Tibial artery (tissue), 4 donors: ENCODE results near the gene BAHD1.

Source experiments
- DNase-seq, 2 donors: peaks; one replicate each; pipeline ENCODE4 v3.0.0-alpha.2; 2019
- H3K27ac ChIP-seq, 2 donors: fragments of 200-600 bp; sonication (generic) in 1 of 2; 1 replicate in 1 of 2; 2 replicates in 1 of 2; pipeline ENCODE4 v1.5.1; 2018 to 2019; ENCODE audit warnings: mild to moderate bottlenecking in 1 of 2
- H3K27me3 ChIP-seq, 2 donors: fragments of 200-600 bp; sonication (generic) in 1 of 2; one replicate each; pipeline versions ENCODE4 v1.5.1 to v1.6.0; 2016 to 2019
- H3K36me3 ChIP-seq, 3 donors: fragments of 200-600 bp; sonication (generic) in 2 of 3; one replicate each; pipeline ENCODE4 v1.5.1; 2016 to 2019; ENCODE audit warnings: mild to moderate bottlenecking in 2 of 3
- H3K4me1 ChIP-seq, 4 donors: fragments of 200-600 bp; sonication (generic) in 2 of 4; 1 replicate in 3 of 4; 2 replicates in 1 of 4; pipeline ENCODE4 v1.5.1; 2016 to 2019
- H3K4me3 ChIP-seq, 2 donors: fragments of 200-600 bp; sonication (generic) in 1 of 2; 1 replicate in 1 of 2; 2 replicates in 1 of 2; pipeline ENCODE4 v1.5.1; 2018 to 2019; ENCODE audit warnings: mild to moderate bottlenecking in 2 of 2
- H3K9me3 ChIP-seq, 3 donors: fragments of 200-600 bp; sonication (generic) in 1 of 3; one replicate each; pipeline ENCODE4 v1.5.1; 2016 to 2019
- intact Hi-C: fragments of 100-400 bp; cut with DNase I; formaldehyde crosslinking; loops from one replicate; pipeline ENCODE4 v1.15.0; 2023; ENCODE audit warnings: low total_unique reads
- TF ChIP-seq, protein P1 (sequence below), 2 experiments: fragments of 200-600 bp in 1 of 2; fragments of 450-650 bp in 1 of 2; IDR thresholded peaks; one replicate each; pipeline ENCODE4 v1.5.1; 2017 to 2019; ENCODE audit warnings: antibody characterized with exemption in 2 of 2, mild to moderate bottlenecking in 1 of 2, moderate library complexity in 1 of 2

The BAHD1 gene

DNA sequence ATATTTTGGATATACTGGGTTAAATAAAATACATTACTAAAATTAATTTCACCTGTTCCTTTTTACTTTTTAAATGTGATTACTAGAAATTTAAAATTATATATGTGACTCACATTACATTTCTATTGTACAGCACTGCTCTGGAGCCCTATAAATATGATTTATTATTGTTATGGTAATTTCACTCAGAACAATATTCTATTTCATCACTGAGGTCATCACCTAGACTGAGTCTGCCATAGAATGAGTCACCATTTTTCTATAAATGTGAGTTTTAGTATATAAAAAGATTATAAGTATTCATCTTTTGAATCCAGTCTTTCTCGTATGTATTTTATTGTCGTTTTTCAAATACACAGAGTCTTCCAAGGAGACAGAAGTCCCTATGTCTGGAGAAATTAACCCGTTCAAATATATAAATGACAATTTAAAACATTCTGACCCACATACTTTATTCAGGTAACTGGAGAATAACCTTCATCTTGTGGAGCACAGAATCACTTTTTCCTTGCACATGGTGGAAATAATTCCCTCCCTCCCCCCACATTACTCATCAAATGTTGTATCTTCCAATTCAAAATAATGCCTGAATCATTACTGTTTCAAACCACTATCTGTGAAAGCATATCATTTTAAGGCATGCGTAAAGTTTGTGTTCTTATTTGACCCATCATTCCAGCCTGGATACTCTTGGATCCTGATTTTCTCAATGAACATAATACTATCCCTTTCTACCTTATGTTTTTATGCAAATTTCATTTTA is 60.0 kb downstream of the BAHD1 start:
- TF ChIP-seq, protein P1, sequence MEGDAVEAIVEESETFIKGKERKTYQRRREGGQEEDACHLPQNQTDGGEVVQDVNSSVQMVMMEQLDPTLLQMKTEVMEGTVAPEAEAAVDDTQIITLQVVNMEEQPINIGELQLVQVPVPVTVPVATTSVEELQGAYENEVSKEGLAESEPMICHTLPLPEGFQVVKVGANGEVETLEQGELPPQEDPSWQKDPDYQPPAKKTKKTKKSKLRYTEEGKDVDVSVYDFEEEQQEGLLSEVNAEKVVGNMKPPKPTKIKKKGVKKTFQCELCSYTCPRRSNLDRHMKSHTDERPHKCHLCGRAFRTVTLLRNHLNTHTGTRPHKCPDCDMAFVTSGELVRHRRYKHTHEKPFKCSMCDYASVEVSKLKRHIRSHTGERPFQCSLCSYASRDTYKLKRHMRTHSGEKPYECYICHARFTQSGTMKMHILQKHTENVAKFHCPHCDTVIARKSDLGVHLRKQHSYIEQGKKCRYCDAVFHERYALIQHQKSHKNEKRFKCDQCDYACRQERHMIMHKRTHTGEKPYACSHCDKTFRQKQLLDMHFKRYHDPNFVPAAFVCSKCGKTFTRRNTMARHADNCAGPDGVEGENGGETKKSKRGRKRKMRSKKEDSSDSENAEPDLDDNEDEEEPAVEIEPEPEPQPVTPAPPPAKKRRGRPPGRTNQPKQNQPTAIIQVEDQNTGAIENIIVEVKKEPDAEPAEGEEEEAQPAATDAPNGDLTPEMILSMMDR (IDR thresholded peaks at IDR 0.05) = no peak
- H3K27ac ChIP-seq = no peak overlapping the region
- intact Hi-C loops = loop anchor here (10.0 kb wide), 1 partner anchor 56 kb away; the partner anchor contains the start of gene BAHD1
- H3K4me3 ChIP-seq = no peak overlapping the region
- H3K9me3 ChIP-seq = no peaks in the 10 kb centered on the region
- H3K4me1 ChIP-seq = no peaks in the 10 kb centered on the region
- H3K27me3 ChIP-seq = peaks cover 0 to 13% of the 10 kb centered on the region in 2 donors
- DNase-seq = no peak
- H3K36me3 ChIP-seq = no peaks in the 10 kb centered on the region

DNA sequence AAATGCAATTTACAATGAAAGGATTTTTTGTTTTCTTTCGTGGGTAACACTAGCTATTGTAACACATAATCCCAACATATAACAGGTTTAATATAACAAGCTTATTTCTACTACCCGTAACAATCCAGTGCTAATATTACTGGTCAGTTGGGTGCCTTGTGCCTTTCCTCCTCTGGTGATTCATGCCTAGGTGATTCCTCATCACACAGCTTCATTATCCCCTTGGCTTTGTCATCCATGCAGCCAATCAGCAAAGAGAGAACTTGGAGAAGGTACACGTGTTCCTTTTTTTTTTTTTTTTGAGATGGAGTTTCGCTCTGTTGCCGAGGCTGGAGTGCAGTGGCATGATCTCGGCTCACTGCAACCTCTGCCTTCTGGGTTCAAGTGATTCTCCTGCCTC is 60.7 kb downstream of the BAHD1 start:
- no peak overlapping the region for H3K27ac ChIP-seq
- no peaks in the 10 kb centered on the region for H3K4me1 ChIP-seq
- H3K9me3 ChIP-seq = no peaks in the 10 kb centered on the region
- H3K27me3 ChIP-seq = peaks cover 0 to 13% of the 10 kb centered on the region in 2 donors
- TF ChIP-seq, protein P1 (IDR thresholded peaks at IDR 0.05) = no peak
- H3K36me3 ChIP-seq = no peaks in the 10 kb centered on the region
- DNase-seq = no peak
- no peak overlapping the region for H3K4me3 ChIP-seq
- intact Hi-C loops = loop anchor here (10.0 kb wide), 1 partner anchor 57 kb away; the partner anchor contains the start of gene BAHD1

DNA sequence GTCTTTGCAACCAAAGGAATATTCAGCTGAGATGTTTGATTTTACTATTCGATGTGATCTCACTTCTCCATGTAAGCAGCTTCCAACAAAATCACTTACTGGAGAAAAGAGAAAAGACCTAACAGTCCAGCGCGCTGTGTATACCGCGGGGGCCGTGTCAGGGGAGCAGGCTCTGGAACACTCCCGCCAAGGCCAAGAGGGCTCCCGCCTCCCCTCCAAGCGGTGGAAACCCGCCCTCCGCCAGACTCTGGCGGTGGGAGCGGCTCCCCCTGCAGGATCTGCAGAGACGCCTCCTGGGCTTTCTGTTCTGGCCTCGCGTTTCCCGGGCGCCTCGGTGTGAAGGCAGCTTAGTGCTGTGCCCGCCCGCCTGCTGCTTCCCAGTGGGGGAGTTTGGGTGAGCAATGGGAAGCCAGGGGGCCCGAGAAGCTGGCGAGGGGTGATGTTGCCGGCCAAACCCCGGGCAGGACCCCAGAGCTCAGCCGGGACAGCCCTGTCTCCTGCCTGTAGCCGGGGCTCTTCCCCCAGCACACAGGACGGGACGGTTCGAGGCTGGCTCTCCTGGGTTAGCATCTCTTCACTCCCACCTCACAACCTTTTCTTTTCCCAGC is 66.3 kb downstream of the BAHD1 start:
- H3K4me3 ChIP-seq = peak overlapping the region; percentile 22 to 46
- H3K9me3 ChIP-seq = no peaks in the 10 kb centered on the region
- TF ChIP-seq, protein P1 (IDR thresholded peaks at IDR 0.05) = peak; percentile 47 to 58
- H3K27me3 ChIP-seq = peaks cover 0 to 5% of the 10 kb centered on the region in 2 donors
- no peak overlapping the region for H3K27ac ChIP-seq
- no peaks in the 10 kb centered on the region for H3K36me3 ChIP-seq
- peaks cover 0 to 24% (median 13%) of the 10 kb centered on the region in 4 donors for H3K4me1 ChIP-seq
- intact Hi-C loops = loop anchor here (10.0 kb wide), 1 partner anchor 62 kb away; the partner anchor contains the start of gene BAHD1
- DNase-seq = peak; percentile 63 to 79

DNA sequence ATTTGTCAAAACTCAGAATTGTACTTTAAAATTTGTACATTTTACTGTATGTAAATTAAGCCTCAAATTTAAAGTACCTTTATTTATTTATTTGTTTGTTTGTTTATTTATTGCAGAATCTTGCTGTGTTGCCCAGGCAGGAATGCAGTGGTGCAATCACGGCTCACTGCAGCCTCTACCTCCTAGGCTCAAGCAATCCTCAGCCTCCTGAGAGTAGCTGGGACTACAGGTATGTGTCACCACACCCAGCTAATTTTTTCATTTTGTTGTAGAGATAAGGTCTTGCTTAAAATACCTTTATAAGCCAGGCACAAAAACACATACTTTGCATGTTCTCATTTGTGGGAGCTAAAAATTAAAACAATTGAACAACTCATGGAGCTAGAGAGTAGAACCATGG is 67.5 kb downstream of the BAHD1 start:
- H3K9me3 ChIP-seq = no peaks in the 10 kb centered on the region
- H3K27me3 ChIP-seq = peaks cover 0 to under 1% of the 10 kb centered on the region in 2 donors
- TF ChIP-seq, protein P1 (IDR thresholded peaks at IDR 0.05) = no peak
- no peak overlapping the region for H3K27ac ChIP-seq
- DNase-seq = no peak
- no peak overlapping the region for H3K4me3 ChIP-seq
- H3K36me3 ChIP-seq = no peaks in the 10 kb centered on the region
- intact Hi-C loops = loop anchor here (10.0 kb wide), 1 partner anchor 63 kb away; the partner anchor contains the start of gene BAHD1
- peaks cover 0 to 25% (median 14%) of the 10 kb centered on the region in 4 donors for H3K4me1 ChIP-seq

DNA sequence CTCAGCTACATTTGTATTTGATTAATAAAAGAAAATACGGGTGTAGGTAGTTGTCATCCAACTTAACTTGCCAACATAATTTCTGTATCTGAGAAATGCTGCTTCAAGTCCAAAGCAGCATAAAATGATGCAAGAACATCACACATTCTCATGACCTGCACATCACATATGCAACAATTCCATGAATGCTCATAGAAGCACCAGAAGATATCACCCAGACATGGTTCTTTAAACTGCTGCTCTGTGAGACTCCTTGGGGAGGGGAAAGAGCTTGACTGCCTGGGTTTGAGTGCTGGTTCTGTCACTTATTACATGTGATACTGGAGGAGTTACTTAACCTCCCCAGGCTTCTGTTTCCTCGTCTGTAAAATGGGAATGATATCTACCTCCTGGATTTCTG is 69.4 kb downstream of the BAHD1 start:
- H3K4me1 ChIP-seq = peaks cover 0 to 25% (median 14%) of the 10 kb centered on the region in 4 donors
- no peaks in the 10 kb centered on the region for H3K9me3 ChIP-seq
- DNase-seq = no peak
- H3K36me3 ChIP-seq = no peaks in the 10 kb centered on the region
- TF ChIP-seq, protein P1 (IDR thresholded peaks at IDR 0.05) = no peak
- no peak overlapping the region for H3K4me3 ChIP-seq
- no peaks in the 10 kb centered on the region for H3K27me3 ChIP-seq
- intact Hi-C loops = no loop called here
- H3K27ac ChIP-seq = no peak overlapping the region
